Stimulated activated CD4-positive, alpha-beta T cell treated with anti-CD3 and anti-CD28 coated beads, Interleukin-15, amount 100 ng/mL, for 48 hours (primary cell): ENCODE measurements around the gene PDE7B.

Source experiments
- DNase-seq, 2 donors: peaks; one replicate each; pipeline ENCODE4 v3.0.0-alpha.2; 2020; ENCODE audit warnings: low read depth in 2 of 2

PDE7B gene

DNA sequence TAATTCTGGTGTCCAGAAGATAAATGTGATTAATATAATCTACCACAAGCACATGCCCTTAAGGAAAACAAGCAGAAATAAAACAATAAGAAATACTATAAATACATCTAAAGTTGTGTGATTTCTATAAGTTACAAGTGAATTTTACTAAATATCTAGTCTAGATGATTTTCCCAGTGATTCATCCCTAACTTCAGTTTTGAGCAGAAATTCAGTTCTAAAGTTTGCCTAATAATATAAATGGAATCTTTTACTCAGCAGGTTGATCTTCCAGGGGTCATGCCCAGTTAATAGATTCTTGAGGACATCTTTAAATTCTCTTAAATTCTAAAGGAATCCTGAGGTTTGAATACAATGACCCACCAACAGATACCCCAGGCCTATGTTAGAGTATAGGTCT lies 37.3 kb downstream of the PDE7B start:
- DNase-seq, result no peak

DNA sequence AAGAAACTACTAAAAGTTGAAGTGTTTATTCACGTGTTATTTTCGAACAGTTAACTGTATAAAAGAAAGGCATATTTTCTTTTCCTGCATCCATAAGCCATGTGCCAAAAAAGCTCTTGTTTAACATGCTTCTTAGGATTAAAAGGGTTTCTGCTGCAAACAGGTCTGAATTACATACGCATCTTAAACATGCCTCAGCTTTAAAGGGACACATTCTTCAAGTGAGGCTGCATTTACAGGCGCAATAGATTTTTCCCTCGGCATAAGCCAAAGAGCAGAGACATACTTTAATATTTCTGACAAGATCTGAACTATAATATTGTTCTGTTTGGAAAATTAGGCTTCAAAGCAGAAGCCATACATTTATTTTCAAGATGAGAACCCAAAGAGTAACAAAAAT lies 39.4 kb downstream of the PDE7B start:
- DNase-seq, result no peak

DNA sequence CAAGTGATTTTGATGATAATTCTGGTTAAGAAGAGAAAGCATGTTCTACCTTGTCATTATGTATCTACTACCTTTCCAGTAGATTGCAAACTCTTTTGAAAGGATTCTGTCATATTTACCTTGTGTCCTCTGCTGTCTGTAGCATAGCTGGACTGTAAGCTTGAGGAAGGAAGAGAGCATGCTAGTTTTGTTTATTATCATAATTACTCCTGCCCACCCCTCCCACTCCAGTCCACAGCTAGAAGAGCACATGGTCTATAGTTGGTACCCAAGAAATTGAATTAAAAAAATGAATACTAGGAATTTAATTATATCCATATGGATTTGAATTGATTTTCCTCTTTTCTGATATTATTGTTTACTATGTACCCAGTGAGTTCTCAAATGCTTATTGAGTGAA lies 40.2 kb downstream of the PDE7B start:
- no peak for DNase-seq

DNA sequence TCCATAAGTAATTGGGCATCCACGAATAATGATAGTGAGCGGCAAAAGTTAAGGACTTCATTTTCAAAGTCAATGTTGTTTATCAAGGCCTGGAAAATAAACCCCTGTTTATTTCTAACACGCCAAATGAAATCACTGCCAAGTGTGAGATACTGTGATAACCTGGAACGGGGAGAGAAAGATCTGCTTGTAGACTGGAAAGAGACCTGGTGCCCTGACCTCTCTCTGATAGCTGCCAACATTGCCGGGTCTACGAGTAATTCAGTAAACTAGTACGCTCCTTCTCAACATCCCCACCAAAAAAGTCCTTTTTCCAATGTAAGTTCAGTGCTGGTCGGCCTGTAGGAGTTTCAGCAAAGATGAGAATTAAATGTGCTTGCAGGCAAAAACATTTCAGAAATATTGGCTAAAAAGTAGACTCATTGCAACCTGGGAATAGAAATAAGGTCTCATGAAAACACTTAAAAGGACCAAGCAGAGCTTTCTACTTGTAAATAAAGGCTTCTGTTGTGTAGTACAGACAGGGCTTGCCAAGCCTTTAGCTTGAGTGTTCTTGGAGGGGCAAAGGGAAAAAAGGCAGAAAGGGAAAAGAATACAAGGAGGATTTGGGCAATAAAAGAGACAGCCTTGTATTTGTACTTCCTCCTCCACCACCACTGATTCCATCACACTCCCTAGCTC lies 43.9 kb downstream of the PDE7B start:
- no peak for DNase-seq

DNA sequence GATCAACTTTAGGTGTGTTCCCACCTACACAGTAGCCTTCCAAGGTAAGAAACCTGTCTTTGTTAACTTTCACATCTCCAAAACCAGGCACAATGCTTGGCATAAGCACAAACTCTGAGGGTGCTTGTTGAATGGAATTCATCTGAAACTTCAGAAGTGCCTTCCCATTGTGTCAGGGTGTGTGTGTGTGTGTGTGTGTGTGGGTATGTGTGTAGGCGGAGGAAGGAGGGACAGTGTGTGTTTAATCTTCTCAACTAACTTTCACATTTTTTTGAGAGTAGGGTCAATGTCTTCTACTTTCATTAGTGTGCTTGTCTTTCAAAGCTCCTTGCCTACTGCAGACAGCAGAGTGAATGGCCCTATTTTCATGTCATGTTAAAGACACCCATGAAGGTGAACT lies 45.6 kb downstream of the PDE7B start:
- no peak for DNase-seq

DNA sequence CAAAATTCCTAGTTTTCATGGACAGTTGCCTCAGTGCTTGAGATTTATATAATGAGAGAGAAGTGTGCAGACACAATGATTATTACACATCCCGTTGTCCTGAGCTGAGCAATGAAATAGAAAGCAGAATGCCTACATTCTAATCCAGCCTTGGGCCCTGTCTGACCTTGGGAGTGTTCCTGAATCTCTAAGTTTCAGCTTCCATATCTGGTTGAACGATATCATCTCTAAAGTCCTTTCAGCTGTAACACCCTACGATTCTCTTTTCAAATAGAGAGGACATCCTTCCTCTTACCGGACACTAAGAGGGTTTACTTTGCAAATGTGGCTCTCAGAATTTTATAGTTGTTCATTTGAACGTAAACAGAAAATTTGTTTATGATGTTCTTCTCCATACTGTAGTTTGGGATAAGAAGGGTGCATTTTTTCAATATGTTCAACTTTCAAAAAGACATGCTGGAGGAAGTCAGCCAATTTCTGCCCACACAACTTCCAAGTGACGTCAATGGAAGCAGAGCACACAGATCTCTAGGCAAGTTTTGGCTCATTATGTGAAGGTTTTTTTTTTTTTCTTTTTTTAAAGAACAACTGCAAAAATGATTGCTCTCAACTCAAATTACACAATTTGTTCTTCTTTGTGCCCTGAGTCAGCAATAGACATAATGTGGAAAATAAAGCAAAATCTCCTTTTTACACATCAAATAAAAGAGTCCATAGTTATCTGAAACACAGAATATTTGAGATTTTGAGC lies 50.4 kb downstream of the PDE7B start:
- no peak for DNase-seq

DNA sequence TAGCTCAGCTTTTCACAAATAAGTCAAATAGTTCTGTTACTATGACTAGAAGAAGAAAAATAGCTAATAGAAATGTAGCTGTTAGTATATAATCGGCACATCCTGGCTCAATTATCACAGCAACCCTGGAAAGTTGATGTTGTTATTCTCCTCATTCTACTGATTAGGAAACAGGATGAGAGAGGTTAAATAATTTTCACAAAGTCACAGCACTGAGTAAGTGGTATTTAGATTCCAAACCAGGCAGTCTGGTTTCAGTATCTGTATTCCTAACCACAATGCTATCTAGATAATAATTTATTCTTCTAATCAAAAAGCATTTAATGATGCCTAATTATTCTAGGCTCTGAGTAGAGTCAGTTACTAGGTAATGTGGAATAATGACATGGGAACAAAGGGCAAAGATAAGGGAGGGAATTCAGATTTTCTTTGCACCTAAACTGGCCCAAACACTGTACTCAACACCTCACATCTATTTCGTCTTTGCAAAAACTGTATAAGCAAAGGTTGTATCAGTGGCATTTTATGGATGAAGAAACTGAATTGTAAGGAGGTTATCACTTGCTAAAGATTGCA lies 51.3 kb downstream of the PDE7B start:
- no peak for DNase-seq

DNA sequence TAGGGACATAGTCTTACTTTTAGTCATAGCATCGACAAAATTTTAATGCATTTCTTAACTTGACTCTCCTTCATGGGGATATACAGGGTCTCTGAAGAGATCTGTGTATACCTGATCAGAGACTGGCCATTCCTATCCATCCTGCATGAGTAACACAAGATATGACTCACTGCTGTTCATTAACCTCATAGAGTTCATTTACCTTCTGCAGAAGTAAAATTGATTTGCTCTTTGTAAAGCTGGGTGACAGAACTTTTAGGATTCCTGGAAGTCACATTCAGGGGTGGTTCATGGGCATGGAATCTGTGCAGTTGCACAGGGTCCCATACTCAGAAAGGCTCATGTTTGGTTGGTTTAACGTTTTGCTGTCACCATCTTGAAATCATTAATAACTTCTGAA lies 53.2 kb downstream of the PDE7B start:
- DNase-seq, result no peak

DNA sequence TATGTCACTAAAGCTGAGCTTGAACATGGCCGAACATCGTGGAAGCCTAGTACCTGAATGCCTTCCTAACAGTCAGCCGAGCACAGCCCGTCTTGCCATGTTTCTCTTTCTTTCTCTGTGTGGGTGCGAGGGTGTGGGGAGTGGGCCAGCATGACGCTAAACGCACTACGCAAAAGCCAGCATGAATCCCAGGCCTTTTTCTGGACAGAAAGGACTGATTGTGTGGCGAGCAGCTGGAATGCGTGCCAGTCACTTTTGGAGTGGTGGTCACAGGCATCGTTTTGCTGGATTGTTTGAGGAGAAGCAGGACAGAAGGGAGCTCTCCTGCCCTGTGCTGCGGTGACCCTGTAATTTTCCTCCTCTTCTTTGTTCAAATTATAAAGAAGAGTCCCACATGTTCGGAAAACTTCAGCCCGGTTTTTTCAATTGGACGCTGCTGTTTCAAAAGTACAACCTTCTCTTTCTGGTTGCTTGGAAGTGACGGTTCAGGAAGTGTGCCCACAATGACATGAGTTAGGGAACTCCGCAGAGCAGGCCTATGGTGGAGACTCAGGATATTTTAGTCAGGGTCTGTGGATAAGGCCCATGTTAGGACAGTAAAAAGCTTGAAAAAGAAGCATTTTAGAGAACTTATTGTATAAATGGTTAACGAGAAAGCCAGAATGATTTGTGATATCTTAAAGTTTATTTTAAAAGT lies 54.3 kb downstream of the PDE7B start:
- DNase-seq, result no peak

DNA sequence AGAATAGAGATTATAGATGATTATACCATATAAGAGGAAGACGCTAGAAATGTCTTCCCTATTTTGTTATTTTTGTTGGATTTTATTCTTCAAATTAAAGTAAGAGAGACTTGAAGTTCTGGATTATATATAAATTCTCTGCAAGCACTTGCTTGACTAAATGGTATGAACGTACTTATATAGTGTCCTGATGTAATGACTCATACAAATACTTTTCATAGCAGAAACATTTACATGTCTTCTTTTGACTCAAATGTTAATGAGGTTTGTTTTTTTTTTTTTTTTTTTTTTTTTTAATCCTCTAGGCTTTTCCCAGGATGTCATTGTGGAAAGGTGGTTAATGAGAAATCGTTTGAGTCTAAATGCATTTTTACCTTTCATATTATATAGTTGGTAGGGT lies 55.0 kb downstream of the PDE7B start:
- DNase-seq, result no peak

DNA sequence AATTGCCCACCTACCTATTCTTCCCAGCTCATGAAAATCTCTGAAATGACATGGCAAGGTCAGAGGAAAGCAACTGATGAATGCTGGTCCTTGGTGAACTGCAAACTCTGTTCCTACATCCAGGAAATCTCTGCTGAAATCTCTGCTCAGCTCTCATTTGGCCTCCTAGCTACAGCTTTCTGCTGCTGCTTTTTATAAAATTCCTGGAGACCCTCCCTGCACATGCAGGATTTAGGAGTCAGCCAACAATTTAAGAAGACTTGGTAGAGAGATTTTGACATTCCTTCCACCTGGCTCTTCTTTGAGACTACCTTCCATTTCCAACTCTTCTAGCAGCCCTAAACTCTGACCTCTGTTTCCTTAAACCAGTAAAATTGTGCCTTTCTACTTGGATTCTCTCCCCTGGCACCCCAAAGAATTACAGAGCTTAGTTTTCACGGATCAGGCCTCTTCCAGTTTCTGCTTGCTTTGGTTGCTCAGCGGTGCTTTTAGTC lies 55.5 kb downstream of the PDE7B start:
- DNase-seq, result no peak

DNA sequence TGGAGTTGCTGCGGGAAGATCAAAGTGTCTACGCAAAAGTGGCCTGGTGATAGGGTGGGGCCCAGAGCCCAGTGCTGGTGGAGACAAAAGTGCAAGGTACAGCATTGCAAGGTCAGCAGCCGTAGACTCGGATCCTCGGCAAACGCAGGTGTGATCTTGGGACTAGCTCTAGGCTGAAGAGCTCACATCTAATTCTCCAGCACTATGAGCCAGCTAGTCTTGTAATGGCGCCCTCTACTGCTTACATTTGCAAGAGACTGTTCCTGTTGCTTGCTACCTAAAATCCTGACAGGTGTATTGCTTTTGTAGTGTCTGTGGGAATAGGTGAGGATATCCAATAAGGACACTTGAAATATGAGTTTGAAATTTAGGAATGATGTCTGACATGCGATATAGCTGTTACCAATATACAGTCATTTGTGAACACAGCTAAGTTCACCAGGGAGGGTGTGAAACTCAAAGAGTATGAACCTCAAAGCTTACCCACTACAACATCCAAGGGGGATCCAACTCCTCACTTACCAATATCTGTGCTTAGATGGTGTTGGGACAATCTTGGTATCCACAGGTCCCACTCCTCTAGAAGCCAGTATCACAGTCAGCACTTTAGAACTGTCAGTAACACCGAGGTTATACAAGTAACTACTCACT lies 58.4 kb downstream of the PDE7B start:
- DNase-seq, result peak in 1 of 2 donors; percentile 52

DNA sequence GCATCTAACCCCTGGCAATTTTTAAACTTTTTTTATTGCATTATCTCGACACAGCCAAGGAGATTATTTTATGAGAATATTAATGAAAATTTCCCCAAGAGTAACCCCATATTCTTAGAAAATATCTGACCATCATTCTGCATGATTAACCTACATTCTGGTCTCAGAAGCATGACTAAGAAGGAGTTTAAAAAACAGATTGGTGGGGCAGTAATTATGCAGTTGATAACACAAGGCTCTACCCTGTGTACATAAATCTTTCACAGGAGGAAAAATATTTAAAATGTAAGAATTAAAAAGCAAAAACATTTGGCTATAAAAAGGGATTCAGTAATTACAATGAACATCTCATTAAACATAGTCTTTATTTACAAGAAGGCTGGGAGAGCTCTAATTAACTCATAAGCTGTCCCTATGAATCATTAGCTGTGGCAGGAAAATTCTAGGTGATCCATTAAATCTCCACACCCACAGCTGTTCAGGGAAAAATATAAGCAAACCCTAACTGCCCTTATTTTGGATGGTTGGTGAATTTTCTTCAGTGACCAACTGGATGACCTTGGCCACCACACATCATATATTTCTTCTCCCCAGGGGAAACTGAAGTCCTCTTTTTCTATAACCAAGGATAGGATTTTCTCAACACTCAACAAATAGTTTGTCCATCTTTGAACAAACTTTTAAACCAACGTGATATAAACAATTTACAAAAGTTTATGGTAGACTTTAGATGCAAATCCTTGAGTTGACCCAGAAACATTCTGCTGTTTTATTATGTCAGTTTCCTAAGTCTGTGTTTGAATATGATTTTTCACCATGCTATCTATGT lies 59.5 kb downstream of the PDE7B start:
- no peak for DNase-seq

DNA sequence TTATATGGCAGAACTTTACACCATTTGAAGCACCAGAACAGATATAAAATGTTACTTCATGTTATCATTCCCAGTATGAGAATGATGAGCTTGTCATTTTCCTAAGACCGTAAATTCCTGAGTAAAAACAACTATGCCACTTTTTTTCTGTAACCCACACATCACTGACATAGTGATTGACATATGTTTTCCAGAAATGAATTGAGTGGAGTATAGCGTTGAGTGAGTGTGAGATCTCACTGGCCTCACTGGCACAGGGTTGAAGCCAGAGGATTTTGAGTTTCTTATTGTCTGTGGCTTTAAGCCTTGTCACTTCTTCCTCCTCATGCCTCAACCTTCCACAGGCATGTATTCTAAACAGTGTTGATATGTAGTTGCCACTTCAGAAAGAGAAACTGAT lies 62.3 kb downstream of the PDE7B start:
- no peak for DNase-seq

DNA sequence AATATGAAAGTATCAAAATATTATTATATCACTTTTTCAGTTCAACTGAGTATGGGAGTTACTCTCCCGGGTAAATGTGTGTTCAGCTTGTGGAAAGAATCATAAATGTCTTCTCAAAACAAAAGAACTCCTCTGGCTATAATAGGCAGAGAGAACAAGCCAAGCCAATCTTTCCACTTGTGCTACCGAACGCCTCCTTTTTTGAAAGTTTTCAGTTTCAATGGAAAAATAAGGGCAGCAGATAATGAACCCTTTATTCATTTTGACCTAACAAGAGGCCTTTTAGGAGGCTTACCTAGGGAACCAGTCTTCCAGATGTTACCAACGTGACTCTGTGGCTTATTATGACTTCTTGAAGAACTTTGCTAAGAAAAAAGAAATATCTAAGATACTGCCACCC lies 67.5 kb downstream of the PDE7B start:
- no peak for DNase-seq

DNA sequence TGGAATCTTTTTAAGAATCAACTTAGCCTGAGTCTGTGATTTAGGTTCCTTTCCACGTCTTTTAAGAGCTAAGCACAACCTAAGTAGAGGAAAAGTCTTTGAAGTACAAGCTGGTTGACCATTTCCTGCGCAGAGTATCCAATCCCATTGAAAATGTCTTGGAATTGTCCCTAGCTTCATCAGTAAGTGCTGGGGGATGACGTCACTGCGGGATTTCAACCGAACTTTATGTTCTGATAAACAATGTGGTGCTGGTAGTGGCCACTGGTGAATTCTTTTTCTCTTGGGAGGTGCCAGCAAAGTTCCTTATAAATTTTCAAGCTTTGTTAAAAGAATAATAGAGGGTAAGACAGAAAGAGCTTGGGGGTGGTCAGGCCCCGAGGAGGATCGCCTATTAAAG lies 69.2 kb downstream of the PDE7B start:
- DNase-seq, result no peak

DNA sequence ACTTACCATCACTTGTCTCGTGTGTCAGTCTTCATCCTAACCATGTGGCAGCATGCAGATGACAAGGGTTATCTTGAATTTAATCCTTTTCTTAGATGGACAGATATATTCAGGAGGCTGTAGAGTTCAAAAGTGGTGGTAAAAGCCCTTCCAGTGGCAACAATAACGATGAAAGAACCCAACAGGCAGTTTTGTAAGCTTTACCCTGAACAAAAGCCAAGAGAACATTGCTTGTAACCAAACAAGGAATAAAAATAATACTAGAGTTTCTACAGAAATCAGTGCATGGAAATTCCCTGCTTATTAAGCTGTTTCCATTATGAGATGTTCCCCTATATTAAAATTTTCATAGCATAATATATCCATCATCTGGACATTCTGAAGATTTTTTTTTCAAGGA lies 69.7 kb downstream of the PDE7B start:
- no peak for DNase-seq

DNA sequence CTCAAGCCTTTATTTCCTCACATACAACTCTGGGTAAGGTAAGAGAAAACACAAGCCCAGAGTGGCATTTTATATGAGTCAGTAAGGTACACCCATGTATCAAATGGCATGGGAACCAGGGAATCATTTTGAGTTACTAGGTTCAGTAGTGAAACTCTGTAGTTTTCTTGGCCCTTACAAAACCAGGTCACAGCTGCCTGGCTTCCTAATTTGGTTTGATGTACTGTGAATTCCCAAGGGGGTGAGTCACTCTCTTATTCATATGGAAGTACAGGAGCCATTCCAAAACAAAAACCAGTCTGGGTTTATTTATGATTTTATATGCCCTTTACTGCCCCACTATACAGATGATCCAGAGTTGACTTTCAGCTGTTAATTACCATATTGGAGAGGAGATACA lies 70.7 kb downstream of the PDE7B start:
- DNase-seq, result no peak

DNA sequence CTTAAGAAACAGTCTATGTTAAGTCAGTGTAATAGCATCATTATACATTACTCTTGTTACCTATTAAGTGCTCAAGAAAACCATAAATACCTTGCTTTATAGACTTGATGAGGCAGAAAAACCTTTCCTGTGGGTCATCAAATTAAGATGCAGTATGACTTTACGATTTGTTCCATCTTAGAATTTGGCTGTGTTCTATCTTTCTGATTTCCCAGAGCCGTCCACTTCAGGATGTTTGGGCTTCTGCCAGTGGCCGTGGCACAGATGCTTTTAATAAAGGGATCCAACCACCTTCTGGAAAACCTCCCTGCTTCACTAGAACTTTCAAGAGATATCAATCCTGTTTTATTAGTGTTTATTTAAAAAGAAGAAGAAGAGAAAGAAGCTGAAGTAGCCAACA lies 71.2 kb downstream of the PDE7B start:
- DNase-seq, result no peak

DNA sequence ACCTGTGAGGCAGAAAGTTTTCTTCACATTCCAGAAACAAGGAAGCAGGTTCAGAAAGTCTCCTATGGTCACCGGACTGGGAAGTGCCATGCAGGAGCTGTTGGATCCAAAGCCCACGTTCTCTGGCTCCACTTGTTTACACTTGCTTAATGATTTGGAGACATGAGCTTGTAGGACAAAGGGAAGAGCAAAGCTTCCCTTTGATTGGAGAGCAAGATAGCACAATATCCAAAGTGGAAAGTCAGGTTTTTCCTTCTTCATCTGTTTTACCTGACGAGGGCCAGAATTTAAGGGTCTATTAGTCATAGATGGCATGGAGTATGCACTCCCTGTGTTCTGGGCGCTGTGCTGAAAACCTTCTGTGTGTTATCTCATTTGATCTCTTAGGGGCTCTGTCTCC lies 81.2 kb downstream of the PDE7B start:
- no peak for DNase-seq

DNA sequence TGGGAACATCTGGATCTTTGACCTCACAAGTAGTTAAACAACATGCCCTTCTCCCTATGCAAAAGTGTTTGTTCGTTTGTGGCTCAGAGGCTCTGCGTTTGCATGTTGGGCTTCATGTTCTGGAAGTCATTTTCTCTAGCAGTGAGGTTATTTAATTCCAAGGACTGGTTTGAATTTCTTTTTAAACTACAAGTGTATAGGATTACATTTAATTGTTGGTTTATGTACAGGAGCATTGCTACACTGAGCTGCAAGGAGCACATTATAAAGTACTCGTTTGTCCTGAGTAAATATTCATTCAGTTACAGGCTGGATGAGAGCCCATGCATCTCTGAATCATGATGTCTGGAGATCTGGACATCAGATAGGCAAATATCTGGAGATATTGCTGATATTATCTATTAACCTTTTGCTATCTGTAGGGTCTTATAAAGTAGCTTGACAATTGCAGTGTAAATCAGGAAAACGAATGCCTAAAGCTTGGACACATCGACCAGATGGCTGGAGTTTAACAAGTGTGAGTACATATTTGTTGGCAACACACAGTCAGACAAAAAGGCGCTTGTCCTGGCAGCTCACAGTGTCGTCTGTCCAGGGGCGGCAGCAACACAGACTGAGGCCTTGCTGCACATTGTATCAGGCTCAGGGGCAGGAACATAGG lies 84.6 kb downstream of the PDE7B start:
- no peak for DNase-seq
